Ovary (tissue), 3 donors: ENCODE results near the gene ECE2.

ENCODE experiments used
- POLR2A ChIP-seq: fragments of 450-650 bp; IDR thresholded peaks from one replicate; pipeline ENCODE4 v1.6.1; 2017; ENCODE audit warnings: antibody characterized with exemption, mild to moderate bottlenecking, moderate library complexity
- TF ChIP-seq, protein P1 (sequence below), 3 donors: fragments of 450-650 bp in 2 of 3; fragments of 200-600 bp in 1 of 3; IDR thresholded peaks; one replicate each; pipeline versions ENCODE4 v1.5.1 to v1.8.0; 2016 to 2022; ENCODE audit warnings: antibody characterized with exemption in 3 of 3, mild to moderate bottlenecking in 1 of 3
- donor health status: DM: no; HTN: no; CAD: no.

DNA sequence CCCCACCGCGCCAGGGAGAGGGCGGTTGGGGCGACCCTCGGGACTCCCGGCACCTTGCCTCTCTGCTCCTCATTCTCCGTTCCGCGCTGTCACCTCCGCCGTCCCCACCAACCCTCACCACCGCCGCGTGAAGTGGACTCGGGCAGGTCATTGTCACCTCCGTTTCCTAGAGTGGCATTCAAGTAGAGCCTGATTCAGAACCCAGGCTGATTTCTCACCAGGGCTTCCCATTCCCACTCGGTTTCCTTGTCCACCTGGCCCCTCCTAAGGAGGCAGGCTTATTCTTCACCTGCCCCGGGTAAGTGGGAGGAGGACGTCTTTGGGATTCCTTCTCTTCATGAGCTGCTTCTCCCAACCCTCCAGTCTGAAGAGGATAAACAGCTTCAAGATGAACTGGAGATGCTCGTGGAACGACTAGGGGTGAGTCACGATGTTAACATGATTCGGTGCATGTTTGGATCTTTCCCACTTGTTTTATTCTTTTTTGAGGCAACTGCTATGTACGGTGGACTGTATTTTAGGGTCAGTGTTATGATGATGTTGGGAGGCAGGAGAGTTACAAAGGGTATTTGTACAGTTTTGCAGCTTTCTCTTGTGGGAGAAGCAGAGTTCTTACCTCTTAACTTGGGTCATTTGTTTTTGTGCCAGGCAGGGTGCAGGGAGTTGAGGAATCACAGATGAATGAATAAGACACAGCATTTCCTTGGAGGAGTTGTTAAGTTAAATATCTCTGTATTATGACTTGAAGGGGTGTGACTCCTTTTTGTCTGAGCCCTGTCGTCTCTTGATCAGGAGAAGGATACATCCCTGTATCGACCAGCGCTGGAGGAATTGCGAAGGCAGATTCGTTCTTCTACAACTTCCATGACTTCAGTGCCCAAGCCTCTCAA is 23.9 kb downstream of the ECE2 start:
- no peak for TF ChIP-seq POLR2A
- TF ChIP-seq, protein P1, sequence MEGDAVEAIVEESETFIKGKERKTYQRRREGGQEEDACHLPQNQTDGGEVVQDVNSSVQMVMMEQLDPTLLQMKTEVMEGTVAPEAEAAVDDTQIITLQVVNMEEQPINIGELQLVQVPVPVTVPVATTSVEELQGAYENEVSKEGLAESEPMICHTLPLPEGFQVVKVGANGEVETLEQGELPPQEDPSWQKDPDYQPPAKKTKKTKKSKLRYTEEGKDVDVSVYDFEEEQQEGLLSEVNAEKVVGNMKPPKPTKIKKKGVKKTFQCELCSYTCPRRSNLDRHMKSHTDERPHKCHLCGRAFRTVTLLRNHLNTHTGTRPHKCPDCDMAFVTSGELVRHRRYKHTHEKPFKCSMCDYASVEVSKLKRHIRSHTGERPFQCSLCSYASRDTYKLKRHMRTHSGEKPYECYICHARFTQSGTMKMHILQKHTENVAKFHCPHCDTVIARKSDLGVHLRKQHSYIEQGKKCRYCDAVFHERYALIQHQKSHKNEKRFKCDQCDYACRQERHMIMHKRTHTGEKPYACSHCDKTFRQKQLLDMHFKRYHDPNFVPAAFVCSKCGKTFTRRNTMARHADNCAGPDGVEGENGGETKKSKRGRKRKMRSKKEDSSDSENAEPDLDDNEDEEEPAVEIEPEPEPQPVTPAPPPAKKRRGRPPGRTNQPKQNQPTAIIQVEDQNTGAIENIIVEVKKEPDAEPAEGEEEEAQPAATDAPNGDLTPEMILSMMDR (IDR thresholded peaks at IDR 0.05), result no peak
